ENCODE measurements around the gene SLC35F1.

SLC35F1 gene

DNA sequence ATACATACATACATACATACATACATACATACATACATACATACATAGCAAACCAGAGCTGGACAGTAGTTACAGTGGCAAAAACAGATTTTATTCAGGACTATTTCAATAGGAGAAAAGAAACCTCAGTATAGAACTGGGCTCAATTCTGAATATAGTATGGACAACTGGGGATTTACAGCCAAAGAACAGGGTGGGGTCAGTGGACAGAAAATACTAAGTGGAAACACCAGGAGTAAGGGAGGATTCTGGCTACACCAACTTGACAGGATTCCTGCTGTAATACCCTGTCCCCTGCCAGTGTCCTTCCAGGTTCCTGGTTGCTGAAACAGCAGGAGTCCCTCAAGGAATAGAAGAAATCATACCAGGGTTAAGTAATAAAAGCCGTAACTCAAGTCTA is 293.1 kb downstream of the SLC35F1 start:
- Histone ChIP-seq H3K4me3 (IDR thresholded peaks at IDR 0.05; ENCODE audit: insufficient read depth, low read depth, low read length) (no peak overlapping the region), H3K27me3 (ENCODE audit: insufficient read depth, low read depth) (no peaks in the 10 kb centered on the region), H3K36me3 (ENCODE audit: insufficient read depth) (no peaks in the 10 kb centered on the region), H3K79me2 (ENCODE audit: insufficient read depth, low read depth) (no peaks in the 10 kb centered on the region), H2AFZ (ENCODE audit: low read depth) (no peak overlapping the region), H3K27ac (no peak overlapping the region), H3K4me1 (ENCODE audit: low read depth, poor library complexity, severe bottlenecking) (no peaks in the 10 kb centered on the region), H4K20me1 (ENCODE audit: insufficient read depth) (no peaks in the 10 kb centered on the region), H3K4me2 (no peak overlapping the region), H3K9ac (no peak overlapping the region)
- TF ChIP-seq CTCF (conservative IDR thresholded peaks at IDR 0.05; ENCODE audit: low read depth, low read length) = no peak

- Histone ChIP-seq H3K79me2 (ENCODE audit: insufficient read depth, low read depth) (no peaks in the 10 kb centered on the region), H3K27ac (no peak overlapping the region), H4K20me1 (ENCODE audit: insufficient read depth) (no peaks in the 10 kb centered on the region), H3K4me2 (no peak overlapping the region), H3K36me3 (ENCODE audit: insufficient read depth) (no peaks in the 10 kb centered on the region), H3K4me3 (IDR thresholded peaks at IDR 0.05; ENCODE audit: insufficient read depth, low read depth, low read length) (no peak overlapping the region), H3K4me1 (ENCODE audit: low read depth, poor library complexity, severe bottlenecking) (no peaks in the 10 kb centered on the region), H2AFZ (ENCODE audit: low read depth) (no peak overlapping the region), H3K9ac (no peak overlapping the region), H3K27me3 (ENCODE audit: insufficient read depth, low read depth) (no peaks in the 10 kb centered on the region)
- no peak for TF ChIP-seq CTCF (conservative IDR thresholded peaks at IDR 0.05; ENCODE audit: low read depth, low read length)
Measured at GRCh38 chr6:118202517-118202916, 295.5 kb downstream of the SLC35F1 start.

DNA sequence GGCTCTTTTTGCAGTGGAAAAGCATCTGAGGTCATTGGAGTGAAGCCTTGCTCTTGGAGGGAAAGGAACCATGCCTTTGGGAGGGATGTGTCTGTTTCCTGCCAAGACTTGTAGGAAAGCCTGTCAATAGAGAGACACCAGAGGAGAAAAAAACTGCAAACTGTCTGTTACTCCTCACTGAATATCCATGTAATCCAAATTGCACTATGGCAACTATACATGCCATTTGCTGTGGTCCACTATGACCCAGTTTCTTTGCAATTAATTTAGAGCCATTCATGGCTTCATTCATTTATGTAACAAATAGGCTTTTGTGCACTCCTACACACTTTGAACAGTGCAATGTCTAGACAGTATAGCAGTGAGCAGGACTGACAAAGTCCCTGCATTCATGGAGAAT is 296.5 kb downstream of the SLC35F1 start:
- Histone ChIP-seq H3K36me3 (ENCODE audit: insufficient read depth) (no peaks in the 10 kb centered on the region), H3K4me1 (ENCODE audit: low read depth, poor library complexity, severe bottlenecking) (no peaks in the 10 kb centered on the region), H2AFZ (ENCODE audit: low read depth) (no peak overlapping the region), H3K27me3 (ENCODE audit: insufficient read depth, low read depth) (no peaks in the 10 kb centered on the region), H3K79me2 (ENCODE audit: insufficient read depth, low read depth) (no peaks in the 10 kb centered on the region), H3K27ac (no peak overlapping the region), H3K9ac (no peak overlapping the region), H3K4me2 (no peak overlapping the region), H4K20me1 (ENCODE audit: insufficient read depth) (no peaks in the 10 kb centered on the region), H3K4me3 (IDR thresholded peaks at IDR 0.05; ENCODE audit: insufficient read depth, low read depth, low read length) (no peak overlapping the region)
- TF ChIP-seq CTCF (conservative IDR thresholded peaks at IDR 0.05; ENCODE audit: low read depth, low read length) = no peak

- Histone ChIP-seq H3K4me2 (no peak overlapping the region), H3K27ac (no peak overlapping the region), H3K79me2 (ENCODE audit: insufficient read depth, low read depth) (no peaks in the 10 kb centered on the region), H3K9ac (no peak overlapping the region), H3K4me1 (ENCODE audit: low read depth, poor library complexity, severe bottlenecking) (no peaks in the 10 kb centered on the region), H3K4me3 (IDR thresholded peaks at IDR 0.05; ENCODE audit: insufficient read depth, low read depth, low read length) (no peak overlapping the region), H4K20me1 (ENCODE audit: insufficient read depth) (no peaks in the 10 kb centered on the region), H2AFZ (ENCODE audit: low read depth) (no peak overlapping the region), H3K27me3 (ENCODE audit: insufficient read depth, low read depth) (no peaks in the 10 kb centered on the region), H3K36me3 (ENCODE audit: insufficient read depth) (no peaks in the 10 kb centered on the region)
- no peak for TF ChIP-seq CTCF (conservative IDR thresholded peaks at IDR 0.05; ENCODE audit: low read depth, low read length)
Measured at GRCh38 chr6:118206221-118206620, 299.2 kb downstream of the SLC35F1 start.

- Histone ChIP-seq H3K27me3 (ENCODE audit: insufficient read depth, low read depth) (no peaks in the 10 kb centered on the region), H3K79me2 (ENCODE audit: insufficient read depth, low read depth) (no peaks in the 10 kb centered on the region), H3K4me1 (ENCODE audit: low read depth, poor library complexity, severe bottlenecking) (no peaks in the 10 kb centered on the region), H3K4me2 (no peak overlapping the region), H3K4me3 (IDR thresholded peaks at IDR 0.05; ENCODE audit: insufficient read depth, low read depth, low read length) (no peak overlapping the region), H3K27ac (no peak overlapping the region), H4K20me1 (ENCODE audit: insufficient read depth) (no peaks in the 10 kb centered on the region), H2AFZ (ENCODE audit: low read depth) (no peak overlapping the region), H3K9ac (no peak overlapping the region), H3K36me3 (ENCODE audit: insufficient read depth) (no peaks in the 10 kb centered on the region)
- no peak for TF ChIP-seq CTCF (conservative IDR thresholded peaks at IDR 0.05; ENCODE audit: low read depth, low read length)
Measured at GRCh38 chr6:118207947-118208346, 300.9 kb downstream of the SLC35F1 start.

All from KMS-11 (cell line).